ENCODE results near the gene CD180.

DNA sequence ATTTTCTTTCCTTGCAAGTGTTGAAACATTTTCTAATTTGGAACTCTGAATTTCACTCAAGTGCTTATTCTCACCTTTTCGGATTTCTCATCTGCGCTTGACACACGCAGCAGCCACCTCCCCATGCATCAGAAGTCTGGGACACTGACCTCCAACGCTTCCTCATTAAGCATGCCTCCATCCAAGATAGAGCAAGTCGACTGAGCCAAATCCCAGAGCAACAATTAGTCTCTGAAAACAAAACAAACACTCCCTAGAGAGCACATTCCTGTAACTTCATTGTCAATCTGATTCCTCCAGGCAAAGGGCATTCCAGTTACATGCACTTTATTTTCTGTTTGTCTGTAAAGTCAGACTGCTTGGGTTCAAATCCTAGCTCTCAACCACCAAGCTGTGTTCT, 5.7 kb downstream of the CD180 start:
- TF ChIP-seq, protein P1, sequence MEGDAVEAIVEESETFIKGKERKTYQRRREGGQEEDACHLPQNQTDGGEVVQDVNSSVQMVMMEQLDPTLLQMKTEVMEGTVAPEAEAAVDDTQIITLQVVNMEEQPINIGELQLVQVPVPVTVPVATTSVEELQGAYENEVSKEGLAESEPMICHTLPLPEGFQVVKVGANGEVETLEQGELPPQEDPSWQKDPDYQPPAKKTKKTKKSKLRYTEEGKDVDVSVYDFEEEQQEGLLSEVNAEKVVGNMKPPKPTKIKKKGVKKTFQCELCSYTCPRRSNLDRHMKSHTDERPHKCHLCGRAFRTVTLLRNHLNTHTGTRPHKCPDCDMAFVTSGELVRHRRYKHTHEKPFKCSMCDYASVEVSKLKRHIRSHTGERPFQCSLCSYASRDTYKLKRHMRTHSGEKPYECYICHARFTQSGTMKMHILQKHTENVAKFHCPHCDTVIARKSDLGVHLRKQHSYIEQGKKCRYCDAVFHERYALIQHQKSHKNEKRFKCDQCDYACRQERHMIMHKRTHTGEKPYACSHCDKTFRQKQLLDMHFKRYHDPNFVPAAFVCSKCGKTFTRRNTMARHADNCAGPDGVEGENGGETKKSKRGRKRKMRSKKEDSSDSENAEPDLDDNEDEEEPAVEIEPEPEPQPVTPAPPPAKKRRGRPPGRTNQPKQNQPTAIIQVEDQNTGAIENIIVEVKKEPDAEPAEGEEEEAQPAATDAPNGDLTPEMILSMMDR (IDR thresholded peaks at IDR 0.05), result no peak
- TF ChIP-seq POLR2AphosphoS5 (IDR thresholded peaks at IDR 0.05), result no peak
- TF ChIP-seq POLR2A (IDR thresholded peaks at IDR 0.05), result no peak
